ENCODE data around the gene ATF6. TPM values are rescaled to one million over a fixed set of nuclear protein-coding genes. Genes with fewer than 3 reads are reported as not detected.

Gene ATF6
- total and polyA plus RNA-seq, 2 donors (not counting 3 experiments of a cell fraction or from before 2014, with no cell fraction given) = 24.9 to 40.3 TPM

- TF ChIP-seq GATA2 (IDR thresholded peaks at IDR 0.05; ENCODE audit: insufficient read depth, insufficient read length, low read depth, low read length) (no peak), FOS (IDR thresholded peaks at IDR 0.05; ENCODE audit: borderline replicate concordance, insufficient read depth, low read length) (no peak), JUN (IDR thresholded peaks at IDR 0.05; ENCODE audit: borderline replicate concordance, insufficient read depth, insufficient read length, low read depth) (no peak), POLR2AphosphoS5 (IDR thresholded peaks at IDR 0.05; ENCODE audit: insufficient read depth, low read depth, low read length) (no peak)
- Histone ChIP-seq H3K79me2 (ENCODE audit: control insufficient read depth, insufficient read depth, low read length) (no peaks in the 10 kb centered on the region), H3K36me3 (ENCODE audit: control insufficient read depth in 2 of 2, extremely low read depth in 1 of 2, insufficient read depth in 2 of 2, low read length in 2 of 2) (no peaks in the 10 kb centered on the region), H3K9ac (replicated peaks; ENCODE audit: extremely low read depth, insufficient read depth, low read length) (no peak overlapping the region), H2AFZ (ENCODE audit: low read depth, low read length) (no peak overlapping the region), H3K9me1 (replicated peaks; ENCODE audit: control insufficient read depth, extremely low read depth, insufficient read depth, low read length) (no peaks in the 10 kb centered on the region), H3K4me2 (ENCODE audit: insufficient read depth, low read length) (no peak overlapping the region), H3K4me3 (replicated peaks in 1 of 3; ENCODE audit: insufficient read depth in 1 of 3, low read depth in 1 of 3, low read length in 3 of 3) (no peak overlapping the region), H3K9me3 (replicated peaks; ENCODE audit: control insufficient read depth, insufficient read depth, low read length) (no peaks in the 10 kb centered on the region), H3K27ac (ENCODE audit: insufficient read depth, low read depth, low read length) (no peak overlapping the region), H4K20me1 (replicated peaks; ENCODE audit: control insufficient read depth, extremely low read depth, insufficient read depth, low read length) (no peaks in the 10 kb centered on the region), H3K27me3 (ENCODE audit: control insufficient read depth in 2 of 2, insufficient read depth in 2 of 2, low read length in 2 of 2) (peaks cover 15 to 17% of the 10 kb centered on the region in 2 experiments), H3K4me1 (ENCODE audit: control insufficient read depth, extremely low read depth, insufficient read depth, low read length) (no peaks in the 10 kb centered on the region)
- intact Hi-C loops (cut with micrococcal nuclease) = no loop called here
- DNase-seq (ENCODE audit: low read depth, low spot score) (no peak), FAIRE-seq (no peak)
- dilution Hi-C loops (cut with MboI; ENCODE audit: extremely low pct_ligation_motif_present, low sequenced_read_pairs) = no loop called here
- CTCF ChIA-PET = interaction anchor here (0.6 kb wide), 1 partner anchor 9 kb away, joined by 3 read pairs; no protein-coding TSS in a partner anchor
- no TSS peak for BruUV-seq (replicated peaks)
- POLR2A ChIA-PET = no interaction called here
These were observed 223.0 kb downstream of the ATF6 start for GRCh38 chr1:161989108-161989507.

- DNase-seq (ENCODE audit: low read depth, low spot score) (no peak), FAIRE-seq (no peak)
- Histone ChIP-seq H3K9me1 (replicated peaks; ENCODE audit: control insufficient read depth, extremely low read depth, insufficient read depth, low read length) (no peaks in the 10 kb centered on the region), H3K36me3 (ENCODE audit: control insufficient read depth in 2 of 2, extremely low read depth in 1 of 2, insufficient read depth in 2 of 2, low read length in 2 of 2) (no peaks in the 10 kb centered on the region), H3K9me3 (replicated peaks; ENCODE audit: control insufficient read depth, insufficient read depth, low read length) (no peaks in the 10 kb centered on the region), H2AFZ (ENCODE audit: low read depth, low read length) (no peak overlapping the region), H3K79me2 (ENCODE audit: control insufficient read depth, insufficient read depth, low read length) (no peaks in the 10 kb centered on the region), H3K27me3 (ENCODE audit: control insufficient read depth in 2 of 2, insufficient read depth in 2 of 2, low read length in 2 of 2) (peaks cover 15 to 19% of the 10 kb centered on the region in 2 experiments), H3K4me2 (ENCODE audit: insufficient read depth, low read length) (no peak overlapping the region), H4K20me1 (replicated peaks; ENCODE audit: control insufficient read depth, extremely low read depth, insufficient read depth, low read length) (no peaks in the 10 kb centered on the region), H3K4me3 (replicated peaks in 1 of 3; ENCODE audit: insufficient read depth in 1 of 3, low read depth in 1 of 3, low read length in 3 of 3) (no peak overlapping the region), H3K9ac (replicated peaks; ENCODE audit: extremely low read depth, insufficient read depth, low read length) (no peak overlapping the region), H3K27ac (ENCODE audit: insufficient read depth, low read depth, low read length) (no peak overlapping the region), H3K4me1 (ENCODE audit: control insufficient read depth, extremely low read depth, insufficient read depth, low read length) (no peaks in the 10 kb centered on the region)
- dilution Hi-C loops (cut with MboI; ENCODE audit: extremely low pct_ligation_motif_present, low sequenced_read_pairs) = no loop called here
- no TSS peak for BruUV-seq (replicated peaks)
- ChIA-PET CTCF (no interaction called here), POLR2A (no interaction called here)
- TF ChIP-seq POLR2A (IDR thresholded peaks at IDR 0.05; ENCODE audit: low read depth, low read length) (no peak), POLR2AphosphoS5 (IDR thresholded peaks at IDR 0.05; ENCODE audit: insufficient read depth, low read depth, low read length) (no peak), FOS (IDR thresholded peaks at IDR 0.05; ENCODE audit: borderline replicate concordance, insufficient read depth, low read length) (no peak), JUN (IDR thresholded peaks at IDR 0.05; ENCODE audit: borderline replicate concordance, insufficient read depth, insufficient read length, low read depth) (no peak), EZH2 (IDR thresholded peaks at IDR 0.05; ENCODE audit: borderline replicate concordance, low read depth, low read length, severe bottlenecking) (no peak), CTCF (IDR thresholded peaks at IDR 0.05; ENCODE audit: extremely low read depth in 1 of 2, insufficient read depth in 1 of 2, low read depth in 1 of 2, low read length in 2 of 2) (no peak), MYC (IDR thresholded peaks at IDR 0.05; ENCODE audit: low read depth, low read length) (no peak), GATA2 (IDR thresholded peaks at IDR 0.05; ENCODE audit: insufficient read depth, insufficient read length, low read depth, low read length) (no peak)
- TF ChIP-seq, protein P1, sequence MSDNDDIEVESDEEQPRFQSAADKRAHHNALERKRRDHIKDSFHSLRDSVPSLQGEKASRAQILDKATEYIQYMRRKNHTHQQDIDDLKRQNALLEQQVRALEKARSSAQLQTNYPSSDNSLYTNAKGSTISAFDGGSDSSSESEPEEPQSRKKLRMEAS (IDR thresholded peaks at IDR 0.05; ENCODE audit: insufficient read depth, insufficient read length) = no peak
- intact Hi-C loops (cut with micrococcal nuclease) = no loop called here
These were observed 223.7 kb downstream of the ATF6 start for GRCh38 chr1:161989786-161990185.

Data from endothelial cell of umbilical vein (primary cell).